H1 (cell line): ENCODE data around the gene ACBD5. TPM values are rescaled to one million over a fixed set of nuclear protein-coding genes. Genes with fewer than 3 reads are reported as not detected.
A peak's percentile ranks its signal among the peaks of the same experiment; 100 is the strongest.

Source experiments
- CTCF ChIA-PET: fragments of 300-600 bp; sonication (Branson Sonifier 250); formaldehyde crosslinking; loops from one replicate; lab custom pipeline; 2021; ENCODE audit not compliant: partially characterized antibody; lab: Charles Lee
- POLR2A ChIA-PET: fragments of 300-600 bp; sonication (Branson Sonifier 250); formaldehyde crosslinking; loops from one replicate; lab custom pipeline; 2021; ENCODE audit warnings: inconsistent platforms; ENCODE audit not compliant: partially characterized antibody; lab: Charles Lee
- DNase-seq, 2 experiments: peaks; one replicate each; pipeline versions ENCODE4 v3.0.0 to v3.0.0-alpha.2; 2010 to 2022; ENCODE audit warnings: low spot score in 2 of 2, low read depth in 1 of 2, mixed read lengths in 1 of 2
- FAIRE-seq: peaks from 2 replicates; lab custom pipeline; 2011; peaks lifted over from hg19 to GRCh38; lab: Jason Lieb, UNC
- H2AFZ ChIP-seq: 2 replicates; pipeline ENCODE4 v1.8.1; 2012; ENCODE audit warnings: low read length, inconsistent platforms
- H2AK5ac ChIP-seq: 2 replicates; pipeline ENCODE4 v1.6.1; 2013; ENCODE audit warnings: low read depth, low read length
- H2BK120ac ChIP-seq: replicated peaks from 2 replicates; pipeline ENCODE3; 2013; ENCODE audit warnings: low read depth, low read length, inconsistent platforms
- H2BK12ac ChIP-seq: 2 replicates; pipeline ENCODE4 v1.6.1; 2013; ENCODE audit warnings: low read depth, low read length
- H2BK15ac ChIP-seq: 2 replicates; pipeline ENCODE4 v1.6.1; 2013; ENCODE audit warnings: low read length
- H2BK20ac ChIP-seq: 2 replicates; pipeline ENCODE4 v1.6.1; 2013; ENCODE audit warnings: low read length
- H2BK5ac ChIP-seq: 2 replicates; pipeline ENCODE4 v1.6.1; 2013; ENCODE audit warnings: low read depth, low read length
- H3K14ac ChIP-seq: 2 replicates; pipeline ENCODE4 v1.6.1; 2013; ENCODE audit warnings: inconsistent platforms; ENCODE audit not compliant: insufficient read length
- H3K18ac ChIP-seq: 2 replicates; pipeline ENCODE4 v1.6.1; 2013; ENCODE audit warnings: low read length; ENCODE audit errors: extremely low read depth
- H3K23ac ChIP-seq: 2 replicates; pipeline ENCODE4 v1.6.1; 2013; ENCODE audit warnings: inconsistent platforms; ENCODE audit not compliant: insufficient read length
- H3K23me2 ChIP-seq: 2 replicates; pipeline ENCODE4 v1.6.1; 2013; ENCODE audit warnings: low read depth, low read length
- H3K27ac ChIP-seq: 2 replicates; pipeline ENCODE4 v1.6.1; 2011; ENCODE audit warnings: low read depth, low read length, inconsistent platforms
- H3K27me3 ChIP-seq, 4 experiments: replicated peaks in 1 of 4; 1 replicate in 1 of 4; 2 replicates in 3 of 4; pipeline versions ENCODE4 v1.6.1 to v1.8.1; 2011 to 2013; ENCODE audit warnings: low read length in 3 of 4, mild to moderate bottlenecking in 3 of 4, inconsistent platforms in 2 of 4, mixed read lengths in 2 of 4, moderate library complexity in 1 of 4; ENCODE audit not compliant: control insufficient read depth in 3 of 4, insufficient read depth in 3 of 4; ENCODE audit errors: extremely low read depth in 1 of 4
- H3K36me3 ChIP-seq, 4 experiments: 2 replicates each; pipeline versions ENCODE4 v1.6.1 to v1.8.1; 2011 to 2013; ENCODE audit warnings: mild to moderate bottlenecking in 4 of 4, low read length in 3 of 4, moderate library complexity in 2 of 4, control low read depth in 1 of 4, inconsistent platforms in 1 of 4; ENCODE audit not compliant: insufficient read depth in 4 of 4, control insufficient read depth in 2 of 4
- H3K4ac ChIP-seq: replicated peaks from 2 replicates; pipeline ENCODE3; 2013; ENCODE audit warnings: low read length, low read depth, mixed read lengths, inconsistent platforms; ENCODE audit not compliant: insufficient read length
- H3K4me1 ChIP-seq, 4 experiments: replicated peaks in 1 of 4; 1 replicate in 1 of 4; 2 replicates in 3 of 4; pipeline versions ENCODE4 v1.6.1 to v1.8.1; 2011 to 2013; ENCODE audit warnings: low read length in 3 of 4, inconsistent platforms in 2 of 4, mixed read lengths in 1 of 4; ENCODE audit not compliant: insufficient read depth in 4 of 4, control insufficient read depth in 3 of 4
- H3K4me2 ChIP-seq, 2 experiments: 2 replicates each; pipeline versions ENCODE4 v1.6.1 to v1.8.1; 2011 to 2013; ENCODE audit warnings: low read depth in 2 of 2, low read length in 2 of 2, control low read depth in 1 of 2, inconsistent platforms in 1 of 2, mild to moderate bottlenecking in 1 of 2; ENCODE audit not compliant: insufficient read depth in 1 of 2
- H3K4me3 ChIP-seq, 4 experiments: fragments of 200-600, 300-600 bp in 1 of 4; sonication (generic), shearing (Covaris generic), sonication (Bioruptor Twin) in 1 of 4; 2 replicates each; pipeline versions ENCODE4 v1.5.1 to v1.8.1; 2011 to 2016; ENCODE audit warnings: low read length in 4 of 4, low read depth in 3 of 4, control low read depth in 2 of 4, inconsistent platforms in 2 of 4, mild to moderate bottlenecking in 2 of 4, mixed read lengths in 1 of 4, moderate library complexity in 1 of 4; ENCODE audit not compliant: insufficient read depth in 2 of 4; ENCODE audit errors: extremely low read depth in 1 of 4
- H3K56ac ChIP-seq: replicated peaks from 2 replicates; pipeline ENCODE3; 2013; ENCODE audit warnings: low read depth, mild to moderate bottlenecking, mixed read lengths, low read length, inconsistent platforms; ENCODE audit not compliant: insufficient read length
- H3K79me1 ChIP-seq: 2 replicates; pipeline ENCODE4 v1.6.1; 2013; ENCODE audit warnings: low read depth, low read length, control low read depth
- H3K79me2 ChIP-seq, 2 experiments: 2 replicates each; pipeline versions ENCODE4 v1.6.1 to v1.8.1; 2012 to 2013; ENCODE audit warnings: low read length in 2 of 2, mild to moderate bottlenecking in 2 of 2, inconsistent platforms in 1 of 2; ENCODE audit not compliant: insufficient read depth in 2 of 2, control insufficient read depth in 1 of 2
- H3K9ac ChIP-seq, 4 experiments: replicated peaks in 1 of 4; 1 replicate in 1 of 4; 2 replicates in 3 of 4; pipeline versions ENCODE4 v1.6.1 to v1.8.1; 2011 to 2013; ENCODE audit warnings: low read depth in 3 of 4, low read length in 3 of 4, control low read depth in 2 of 4, mild to moderate bottlenecking in 2 of 4, moderate library complexity in 2 of 4, inconsistent platforms in 1 of 4; ENCODE audit errors: extremely low read depth in 1 of 4
- H3K9me3 ChIP-seq, 2 experiments: 2 replicates each; pipeline versions ENCODE4 v1.6.1 to v1.8.1; 2012 to 2013; ENCODE audit warnings: mild to moderate bottlenecking in 2 of 2, moderate library complexity in 2 of 2, control low read depth in 1 of 2, inconsistent platforms in 1 of 2, low read depth in 1 of 2, low read length in 1 of 2, mixed read lengths in 1 of 2; ENCODE audit not compliant: insufficient read depth in 2 of 2
- H4K20me1 ChIP-seq, 2 experiments: replicated peaks in 1 of 2; 2 replicates each; pipeline versions ENCODE3 to v1.8.1; 2011 to 2013; ENCODE audit warnings: inconsistent platforms in 2 of 2, low read length in 2 of 2, mild to moderate bottlenecking in 1 of 2; ENCODE audit not compliant: insufficient read depth in 2 of 2, control insufficient read depth in 1 of 2
- H4K5ac ChIP-seq: 2 replicates; pipeline ENCODE4 v1.6.1; 2013; ENCODE audit warnings: low read length, low read depth, mixed read lengths, inconsistent platforms; ENCODE audit not compliant: insufficient read length
- H4K8ac ChIP-seq: 2 replicates; pipeline ENCODE4 v1.8.0; 2013; ENCODE audit warnings: mild to moderate bottlenecking, moderate library complexity, low read length, inconsistent platforms; ENCODE audit not compliant: insufficient read depth; ENCODE audit errors: extremely low read depth
- H4K91ac ChIP-seq: replicated peaks from 2 replicates; pipeline ENCODE3; 2013; ENCODE audit warnings: low read length, mixed read lengths, inconsistent platforms; ENCODE audit not compliant: insufficient read length
- EGR1 ChIP-seq: IDR thresholded peaks from 2 replicates; pipeline ENCODE4 v1.6.1; 2011; ENCODE audit warnings: low read depth, low read length, borderline replicate concordance
- KDM4A ChIP-seq: IDR thresholded peaks from one replicate; pipeline ENCODE4 v1.7.1; 2012; ENCODE audit warnings: low read depth, mild to moderate bottlenecking, moderate library complexity, low read length, inconsistent platforms; ENCODE audit not compliant: severe bottlenecking
- MAFK ChIP-seq: IDR thresholded peaks from 2 replicates; pipeline ENCODE4 v1.6.1; 2012; ENCODE audit warnings: low read depth, mild to moderate bottlenecking, improper control_type of control experiment, low read length
- MAX ChIP-seq: IDR thresholded peaks from 2 replicates; pipeline ENCODE4 v1.6.1; 2012; ENCODE audit warnings: inconsistent platforms
- SIN3A ChIP-seq, 2 experiments: IDR thresholded peaks in 1 of 2; conservative IDR thresholded peaks in 1 of 2; 2 replicates each; pipeline ENCODE4 v1.6.1; 2011 to 2012; ENCODE audit warnings: low read length in 2 of 2, improper control_type of control experiment in 1 of 2, low read depth in 1 of 2, mild to moderate bottlenecking in 1 of 2
- TAF1 ChIP-seq: IDR thresholded peaks from 2 replicates; pipeline ENCODE4 v1.6.1; 2011; ENCODE audit warnings: mild to moderate bottlenecking, low read depth, low read length
- TAF7 ChIP-seq: optimal IDR thresholded peaks from 2 replicates; pipeline ENCODE3; 2011; ENCODE audit warnings: low read depth, mild to moderate bottlenecking, inconsistent platforms, low read length, moderate library complexity, borderline replicate concordance
- YY1 ChIP-seq: IDR thresholded peaks from 2 replicates; pipeline ENCODE4 v1.6.1; 2011; ENCODE audit warnings: low read depth, mild to moderate bottlenecking, low read length
- WGBS, 2 experiments: shearing (Covaris generic) in 1 of 2; methylation state at CpG; one replicate each; pipeline versions ENCODE4 v1.1.6 to v1.1.7; 2013 to 2015; ENCODE audit warnings: low lambda C conversion rate in 2 of 2, mixed read lengths in 2 of 2, inconsistent platforms in 1 of 2, low coverage in 1 of 2, missing lambda C conversion rate in 1 of 2; ENCODE audit not compliant: insufficient replicate concordance in 2 of 2, insufficient coverage in 1 of 2, insufficient read length in 1 of 2; ENCODE audit errors: extremely low coverage in 1 of 2, missing lambda C conversion rate in 1 of 2; 5-methylcytosine and 5-hydroxymethylcytosine counted together
- long read RNA-seq, 2 experiments: library from RNA in 1 of 2; library from capped mRNA in 1 of 2; stranded (forward); transcript quantifications; one replicate each; pipeline ENCODE4 v2.0.0, GENCODE V29; 2021; ENCODE audit warnings: inconsistent platforms in 1 of 2
- polyA minus RNA-seq, 3 experiments: library from RNA; depleted of rRNA, polyadenylated mRNA; stranded (reverse); fragments of >200 nt; gene quantifications; 1 replicate in 2 of 3; 2 replicates in 1 of 3; pipeline ENCODE4 v1.2.3, GENCODE V29; 2011
- polyA plus RNA-seq, 7 experiments: library from polyadenylated mRNA; depleted of rRNA in 3 of 7; stranded (reverse) in 5 of 7; unstranded in 2 of 7; fragments of >200 nt in 5 of 7; fragments of 200-250 nt in 2 of 7; gene quantifications; 1 replicate in 5 of 7; 2 replicates in 1 of 7; 4 replicates in 1 of 7; pipeline versions ENCODE4 v1.2.1 to v1.2.3, GENCODE V29; 2011 to 2013; ENCODE audit warnings: missing spikeins in 2 of 7, mixed read lengths in 2 of 7
- total RNA-seq: library from RNA; stranded (reverse); fragmentation: NEBNext Ultra II Directional; extraction: Animal tissue kit (Norgen Biotek cat#: 25700); gene quantifications from 2 replicates; pipeline ENCODE4 v1.2.1, GENCODE V29; 2021

ACBD5 gene
- 11.9 and 15.9 TPM in 2 replicates for total RNA-seq
- polyA plus RNA-seq (2011; rRNA removed) = 2.9 and 4.6 TPM in 2 replicates
- 7.0 TPM for polyA plus RNA-seq (2011; cell fraction: cytosol; rRNA removed)
- polyA plus RNA-seq (2011; cell fraction: nucleus; rRNA removed) = 3.0 TPM
- polyA plus RNA-seq (2012, experiment 1 of 2) = 9.5 to 14.7 TPM (median 10.6 TPM) in 4 replicates
- 0.94 TPM for polyA plus RNA-seq (2012, experiment 2 of 2)
- 6.9 TPM for polyA plus RNA-seq (2013, experiment 1 of 2)
- 7.2 TPM for polyA plus RNA-seq (2013, experiment 2 of 2)
- 4.5 and 5.2 TPM in 2 replicates for polyA minus RNA-seq (2011; rRNA and poly(A)+ RNA removed)
- 6.6 TPM for polyA minus RNA-seq (2011; cell fraction: cytosol; rRNA and poly(A)+ RNA removed)
- polyA minus RNA-seq (2011; cell fraction: nucleus; rRNA and poly(A)+ RNA removed) = 6.3 TPM
- long read RNA-seq, experiment 1, partial matches to known transcripts = 6 of 12 reads
- long read RNA-seq, experiment 1, other reads (novel, unspliced or antisense) = 6 of 12 reads
- long read RNA-seq, experiment 2, full-length matches to known transcripts = 4 of 15 reads
- long read RNA-seq, experiment 2, partial matches to known transcripts = 6 of 15 reads
- long read RNA-seq, experiment 2, other reads (novel, unspliced or antisense) = 5 of 15 reads

GRCh38 chr10:27240212-27241009 is at the start of gene ACBD5:
Gene ACBD5 (minus strand): TSS chr10:27240797. CDS start chr10:27240688, 109 bp downstream.
- Histone ChIP-seq H3K23me2 (peaks cover 16% of the 10 kb centered on the region; the same call in 1 of the 2 replicates), H3K79me1 (no peaks in the 10 kb centered on the region), H3K27me3 (no peaks in the 10 kb centered on the region), H2BK20ac (no peak within 1 kb of the TSS), H4K20me1 (no peaks in the 10 kb centered on the region), H3K9me3 (no peaks in the 10 kb centered on the region), H3K56ac (peak within 1 kb of the TSS; percentile 85), H3K4me1 (peaks cover 0 to 8% (median 2%) of the 10 kb centered on the region in 4 experiments; a peak in 4 of 7 replicates), H3K27ac (peak within 1 kb of the TSS; percentile 52; the same call in 1 of the 2 replicates), H4K91ac (peak within 1 kb of the TSS; percentile 29), H2AK5ac (no peak within 1 kb of the TSS), H3K18ac (peak within 1 kb of the TSS; percentile 71; the same call in 1 of the 2 replicates), H4K8ac (peak within 1 kb of the TSS; percentile 88), H2BK15ac (no peak within 1 kb of the TSS), H3K4ac (peak within 1 kb of the TSS; percentile 60), H3K4me2 (peak within 1 kb of the TSS; percentile 80 to 91), H3K79me2 (no peaks in the 10 kb centered on the region), H2BK120ac (no peak within 1 kb of the TSS), H4K5ac (peak within 1 kb of the TSS; percentile 65), H3K14ac (no peak within 1 kb of the TSS), H2BK12ac (no peak within 1 kb of the TSS), H3K4me3 (peak within 1 kb of the TSS; percentile 69 to 95 (median 86)), H3K23ac (no peak within 1 kb of the TSS), H2BK5ac (peak within 1 kb of the TSS; percentile 35; the same call in 1 of the 2 replicates), H3K9ac (peak within 1 kb of the TSS; percentile 35 to 76 (median 64)), H3K36me3 (no peaks in the 10 kb centered on the region), H2AFZ (peak within 1 kb of the TSS; percentile 88; the same call in 1 of the 2 replicates)
- ChIA-PET POLR2A (interaction anchor here (0.8 to 1.0 kb wide), 2 partner anchors 15 to 17 kb away, joined by 3 read pairs; no protein-coding TSS in a partner anchor), CTCF (interaction anchor here (2.0 kb wide), 1 partner anchor 17 kb away, joined by 9 read pairs; no protein-coding TSS in a partner anchor)
- 1% methylated on average over 25 of the region's 64 CpGs; no CpG with 5 or more reads in 1 of the 2 experiments for WGBS, 2 experiments
- DNase-seq (peak in 1 of 2 experiments; percentile 82), FAIRE-seq (no peak)
- peak; percentile 73 for TF ChIP-seq TAF1
- peak; percentile 71 for TF ChIP-seq KDM4A
- peak; percentile 62 for TF ChIP-seq MAX
- peak; percentile 14 to 59; a peak in 1 of 4 replicates for TF ChIP-seq SIN3A (conservative IDR thresholded peaks at IDR 0.05 in 1 of 2, IDR thresholded peaks at IDR 0.05 in 1 of 2; ENCODE audit: low read depth in 1 of 2, low read length in 2 of 2)
- peak; percentile 78 for TF ChIP-seq YY1
- TF ChIP-seq MAFK = no peak
- peak; percentile 72; the same call in 1 of the 2 replicates for TF ChIP-seq EGR1
- TF ChIP-seq TAF7 = peak; percentile 31
